Kidney glomerular epithelial cell (primary cell): ENCODE results near the gene MARCHF10.
"Not testable (repeated sequence)": the region's sequence is repeated elsewhere in the genome, so short reads cannot be mapped to it uniquely, and the experiment has no call there.

Experiments
- DNase-seq: peaks from one replicate; lab custom pipeline; 2025; lab: John Stamatoyannopoulos, UW

MARCHF10 gene

DNA sequence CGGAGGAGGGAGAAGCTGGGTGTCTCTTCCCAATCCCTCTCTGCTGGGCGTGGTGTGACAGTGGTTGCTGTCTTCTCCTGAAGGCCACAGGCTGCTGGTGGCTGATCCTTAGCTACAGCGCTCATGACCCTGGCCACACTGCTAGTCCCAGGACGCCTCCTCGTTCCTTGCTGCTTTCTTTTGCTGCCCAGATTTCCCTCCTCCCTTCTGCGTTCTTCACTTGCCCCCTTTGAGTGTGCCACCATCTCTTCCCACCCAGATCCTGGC, 90.6 kb downstream of the MARCHF10 start:
- no peak for DNase-seq

DNA sequence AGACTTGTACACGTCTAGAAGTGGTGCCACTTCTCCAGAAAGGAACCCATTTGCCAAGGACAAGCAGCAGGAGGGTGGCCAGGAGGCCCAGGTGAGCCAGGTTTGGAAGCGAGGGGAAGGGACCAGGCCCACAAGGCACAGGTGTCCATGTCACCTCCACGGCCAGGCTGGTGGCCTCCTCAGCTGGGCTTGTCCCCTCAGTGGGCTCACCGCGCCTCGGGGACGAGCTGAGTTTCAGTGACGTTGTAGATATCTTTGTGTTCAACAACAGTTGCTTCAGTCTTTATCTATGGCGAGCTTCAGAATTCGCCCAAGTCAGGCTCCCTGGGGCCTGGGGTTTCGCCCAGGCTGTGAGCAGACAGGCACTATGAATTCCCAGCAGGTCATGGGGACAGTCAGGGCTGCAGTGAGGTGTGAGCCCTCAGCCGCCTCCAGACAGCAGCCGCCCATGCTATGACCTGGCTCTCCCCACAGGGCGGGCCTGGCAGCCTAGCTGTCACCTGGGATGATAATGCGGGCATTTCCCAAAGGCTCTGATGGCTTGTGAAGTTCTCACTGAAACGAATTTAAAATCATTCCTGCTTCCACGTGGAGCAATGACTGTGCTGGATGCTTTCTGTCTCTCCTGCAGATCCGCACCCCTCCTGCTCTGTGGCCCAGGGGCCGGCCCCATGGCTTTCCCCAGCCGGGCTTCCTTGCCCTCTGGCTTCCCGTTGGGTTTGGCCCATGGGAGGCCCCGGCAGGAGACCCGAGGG, 91.1 kb downstream of the MARCHF10 start:
- DNase-seq: no peak

DNA sequence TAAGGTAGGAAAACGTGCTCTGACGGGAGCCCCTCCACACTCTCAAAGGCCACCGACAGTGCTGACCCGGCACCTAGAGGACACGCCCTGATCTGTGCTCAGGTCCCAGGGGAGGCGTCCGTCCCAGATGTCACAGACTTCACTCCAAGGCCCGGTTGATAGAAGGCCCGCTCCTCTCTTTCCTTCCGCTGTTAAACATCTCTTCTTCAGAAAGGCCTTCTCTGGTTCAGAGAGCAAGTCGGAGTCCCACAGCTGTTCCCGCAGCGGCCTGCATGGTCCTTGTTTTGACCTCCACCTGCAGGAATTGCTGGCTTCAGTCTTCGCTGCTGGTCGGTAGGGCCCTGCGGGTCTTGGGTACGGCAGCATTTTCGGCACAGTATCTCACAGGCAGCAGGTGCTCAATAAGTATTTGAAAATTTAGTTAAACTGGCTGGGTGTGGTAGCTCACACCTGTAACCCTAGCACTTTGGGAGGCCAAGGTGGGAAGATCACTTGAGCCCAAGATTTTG, 92.2 kb downstream of the MARCHF10 start:
- DNase-seq: no peak

DNA sequence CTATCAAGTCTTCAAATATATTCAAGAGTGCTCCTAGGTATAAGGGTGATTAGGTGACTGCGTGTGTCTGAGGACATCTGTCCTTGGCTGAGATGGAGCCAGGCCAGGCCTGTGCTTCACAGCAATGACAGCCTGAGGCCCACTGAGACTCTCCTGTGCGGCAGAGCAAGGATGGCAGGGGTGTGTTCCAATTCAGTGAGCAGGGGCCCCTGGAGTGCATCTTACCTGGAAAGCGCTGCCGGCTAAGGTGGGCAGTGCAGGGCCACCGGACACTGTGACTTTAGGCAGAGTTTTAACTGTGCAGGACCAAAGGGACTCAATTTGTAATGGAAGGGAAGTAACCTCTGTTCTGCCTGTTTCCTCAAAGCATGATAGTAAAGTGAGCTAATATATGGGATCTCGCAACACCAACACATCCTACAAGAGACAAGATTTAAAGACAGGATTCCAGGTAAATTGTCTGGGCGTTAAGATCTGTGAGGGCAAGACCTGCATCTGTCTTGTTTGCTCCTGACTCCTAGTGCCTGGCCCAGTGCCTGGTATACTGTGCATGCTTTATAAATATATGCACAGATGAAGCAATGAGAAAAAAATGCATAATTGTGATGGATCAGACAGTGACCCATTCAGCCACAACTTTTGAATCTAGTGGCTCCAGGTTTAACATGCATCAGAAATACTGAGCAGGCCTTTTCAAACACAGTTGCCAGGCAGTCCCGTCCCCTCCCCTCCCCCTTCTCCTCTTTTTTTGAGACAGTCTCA, 93.9 kb downstream of the MARCHF10 start:
- no peak for DNase-seq

DNA sequence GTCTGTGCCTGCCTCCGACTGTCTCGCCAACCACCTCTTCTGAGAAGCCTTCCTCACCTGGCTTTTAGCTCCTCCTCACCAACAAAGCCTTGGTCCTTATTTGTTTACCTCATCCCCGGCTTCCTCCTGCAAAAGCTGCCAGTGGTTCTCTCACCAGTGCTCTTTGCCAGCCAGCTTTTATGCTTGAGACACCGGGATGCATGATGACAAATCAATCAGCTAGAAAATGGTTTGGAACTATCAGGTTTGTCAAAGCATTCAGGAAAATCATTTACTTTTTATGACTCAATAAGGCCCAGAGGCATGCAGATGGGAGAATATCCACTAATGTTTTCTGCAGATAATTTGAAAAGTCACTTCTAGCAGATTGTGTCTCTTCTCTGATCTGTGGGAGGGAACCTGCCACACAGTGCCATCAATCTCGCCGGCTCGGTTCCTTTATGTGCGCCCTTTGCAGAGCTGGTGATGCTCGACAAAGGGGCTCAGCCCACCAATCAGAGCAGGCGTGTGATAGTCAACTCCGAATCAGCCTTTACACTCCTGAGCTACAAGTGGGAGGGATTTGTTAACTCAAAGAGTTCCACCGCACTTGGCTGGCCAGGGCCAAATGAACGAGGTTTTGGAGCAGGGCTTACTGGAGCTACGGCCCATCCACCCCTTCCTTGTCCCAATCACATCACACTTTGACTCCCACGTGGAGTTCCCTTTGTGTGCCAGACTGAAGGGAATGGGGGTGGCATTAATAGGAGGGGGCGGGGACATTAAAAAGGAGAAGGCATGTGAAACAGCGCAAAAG, 94.8 kb downstream of the MARCHF10 start:
- no peak for DNase-seq

DNA sequence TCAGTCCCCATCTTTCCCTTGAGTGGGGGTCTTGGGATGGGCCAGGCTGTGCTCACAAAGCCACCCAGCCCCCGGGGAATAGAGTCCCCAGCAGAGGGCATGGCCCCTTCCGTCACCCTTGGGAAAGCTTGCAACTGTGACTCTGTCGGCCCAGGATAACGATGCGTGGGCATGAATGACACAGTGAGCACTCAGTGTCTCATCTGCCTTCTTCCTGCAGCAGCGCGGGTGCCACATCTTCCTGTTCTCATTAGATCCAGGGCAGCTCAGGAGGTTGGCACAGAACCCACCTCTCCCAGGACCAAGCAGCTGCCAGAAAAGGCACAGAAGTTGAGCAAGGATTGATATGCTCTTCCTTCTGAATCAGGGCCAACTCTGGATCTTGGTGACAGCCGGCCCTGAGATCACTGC, 95.9 kb downstream of the MARCHF10 start:
- no peak for DNase-seq

DNA sequence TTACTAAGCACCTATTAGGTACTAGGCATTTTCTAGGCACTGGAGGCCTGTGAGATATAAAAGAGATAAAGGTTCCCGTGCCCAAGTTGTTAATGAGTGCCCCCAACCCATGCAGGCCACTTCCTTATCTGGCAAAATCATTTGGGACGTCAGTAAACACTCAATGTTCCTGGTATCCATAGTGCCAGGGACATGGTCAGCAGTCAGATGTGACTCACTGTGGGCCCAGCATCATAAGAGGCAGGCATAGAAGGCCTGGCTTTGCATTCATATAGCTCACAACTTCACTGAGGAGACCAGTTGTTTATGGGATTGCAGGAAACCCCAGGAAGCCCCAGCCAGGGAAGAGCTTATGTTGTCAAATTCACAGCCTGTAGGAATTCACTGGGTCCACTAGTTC, 99.5 kb downstream of the MARCHF10 start:
- no peak for DNase-seq

DNA sequence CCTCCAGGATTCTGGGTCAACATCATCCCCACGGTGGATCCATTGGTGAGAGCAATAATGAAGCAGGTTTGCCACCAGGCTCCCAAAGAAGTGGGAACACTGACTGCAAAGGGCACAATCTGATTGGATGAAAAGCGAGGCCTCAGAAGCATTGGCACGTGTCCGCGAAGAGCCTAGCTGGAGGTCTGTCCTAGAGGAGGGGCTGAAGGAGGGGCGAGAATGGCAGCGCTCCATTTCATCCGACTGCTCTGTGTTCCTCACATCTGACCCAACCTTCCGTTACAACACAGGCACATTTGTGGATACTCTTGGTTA, 100.7 kb downstream of the MARCHF10 start:
- DNase-seq: no peak

DNA sequence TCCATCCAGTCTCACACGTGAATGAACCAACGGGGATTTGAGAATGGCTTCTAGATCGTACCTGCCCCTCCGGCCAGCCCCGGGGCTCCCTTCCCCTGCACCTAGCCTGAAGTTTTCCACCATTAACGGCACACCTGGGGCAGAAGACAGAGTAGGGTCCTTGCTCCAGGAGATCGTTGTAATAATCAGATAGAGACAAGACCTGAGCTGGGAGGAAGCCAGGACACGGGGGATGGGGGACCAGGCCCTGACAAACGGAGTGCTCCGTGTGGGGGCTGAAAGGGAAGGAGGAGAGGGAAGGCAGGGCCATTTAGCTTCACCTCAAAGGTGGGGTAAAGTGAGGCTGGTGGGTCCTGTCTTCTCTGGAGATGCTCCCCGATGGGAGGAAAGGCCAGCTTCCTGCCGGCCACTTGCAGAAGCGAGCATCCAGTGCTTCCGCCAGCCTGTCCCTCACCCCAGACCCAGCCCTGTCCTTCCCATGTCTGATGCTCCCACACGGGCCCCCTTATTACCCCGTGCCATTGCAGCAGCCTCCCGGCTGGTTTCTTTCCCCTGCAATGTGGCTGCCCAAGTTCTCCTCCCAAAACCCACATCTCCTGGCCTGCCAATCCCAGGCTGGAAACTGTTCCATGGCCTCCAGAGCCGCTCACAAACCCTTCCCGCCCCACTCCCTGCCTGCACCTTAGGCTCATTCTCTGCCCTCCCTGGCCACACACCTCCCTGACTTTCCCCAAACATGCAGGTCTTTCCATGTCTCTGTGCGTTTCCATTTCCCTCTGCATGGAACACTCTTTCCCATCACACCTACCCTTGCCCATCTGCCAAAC, 101.3 kb downstream of the MARCHF10 start:
- no peak for DNase-seq

DNA sequence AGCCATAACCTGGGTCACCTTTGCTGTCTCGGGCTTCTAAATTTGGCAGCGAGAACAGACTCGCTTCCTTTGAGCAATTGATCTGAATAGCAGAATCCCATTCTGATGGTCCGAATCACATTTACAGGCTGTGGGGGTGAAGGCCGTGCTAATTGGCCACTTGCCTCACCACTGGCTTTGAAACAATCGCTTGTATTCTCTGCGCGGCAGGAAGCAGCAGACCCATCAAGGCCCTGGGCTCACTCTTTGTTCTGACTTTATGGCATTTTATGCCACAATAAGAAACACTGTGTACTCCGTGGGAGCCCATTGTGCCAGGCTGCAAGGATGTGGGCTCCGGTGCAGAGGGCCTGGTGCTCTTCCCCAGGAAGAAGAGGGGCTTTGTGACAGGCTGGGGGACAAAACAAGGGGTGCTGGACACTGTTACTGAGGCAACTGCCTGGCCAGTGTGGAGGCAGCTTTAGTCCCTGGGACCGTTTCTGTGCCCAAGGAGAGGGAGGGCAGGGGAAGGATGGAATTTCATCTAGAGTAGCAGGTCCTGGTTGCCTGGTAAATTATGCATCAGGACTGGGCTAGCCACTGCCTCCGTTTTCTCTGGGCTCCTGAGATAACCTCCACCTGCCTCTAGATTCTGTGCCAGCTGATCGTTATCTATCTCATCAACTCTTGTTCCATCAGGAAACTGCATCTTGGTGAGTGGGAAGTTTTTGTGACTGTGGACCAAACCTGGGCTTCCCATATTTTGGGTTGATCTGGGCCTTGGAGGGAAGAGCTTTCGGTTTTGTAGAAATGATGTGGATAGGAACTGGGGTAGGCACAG, 102.1 kb downstream of the MARCHF10 start:
- DNase-seq: no peak

DNA sequence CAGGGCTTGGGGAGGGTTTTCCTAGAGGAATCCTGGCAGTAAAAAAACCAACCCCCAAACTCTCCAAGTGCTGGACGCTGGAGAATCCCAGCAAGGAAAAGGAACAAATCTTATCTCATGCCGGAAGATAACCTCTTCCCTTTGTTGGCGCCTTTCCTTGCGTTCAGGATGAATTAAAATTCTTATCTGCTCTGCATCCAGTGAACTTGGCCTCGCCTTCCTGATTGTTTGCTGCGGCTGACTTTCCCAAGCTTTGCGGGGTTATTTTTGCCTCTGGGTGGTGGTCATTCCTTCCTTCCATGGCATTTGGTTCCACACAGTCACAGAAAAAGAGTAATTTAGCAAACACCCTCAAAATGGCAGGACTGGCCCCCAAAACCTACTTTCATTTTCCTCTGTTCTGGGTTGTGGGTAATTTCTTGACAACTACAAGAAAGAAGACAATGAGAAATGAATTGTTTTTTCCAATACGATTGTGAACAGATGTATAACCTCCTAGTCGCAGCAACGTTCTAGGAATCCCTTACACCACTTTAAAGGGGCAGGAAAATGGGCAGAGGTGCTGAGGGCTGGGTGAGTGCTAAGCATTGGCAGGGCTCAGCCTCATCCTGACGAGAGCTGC, 102.8 kb downstream of the MARCHF10 start:
- DNase-seq: no peak

DNA sequence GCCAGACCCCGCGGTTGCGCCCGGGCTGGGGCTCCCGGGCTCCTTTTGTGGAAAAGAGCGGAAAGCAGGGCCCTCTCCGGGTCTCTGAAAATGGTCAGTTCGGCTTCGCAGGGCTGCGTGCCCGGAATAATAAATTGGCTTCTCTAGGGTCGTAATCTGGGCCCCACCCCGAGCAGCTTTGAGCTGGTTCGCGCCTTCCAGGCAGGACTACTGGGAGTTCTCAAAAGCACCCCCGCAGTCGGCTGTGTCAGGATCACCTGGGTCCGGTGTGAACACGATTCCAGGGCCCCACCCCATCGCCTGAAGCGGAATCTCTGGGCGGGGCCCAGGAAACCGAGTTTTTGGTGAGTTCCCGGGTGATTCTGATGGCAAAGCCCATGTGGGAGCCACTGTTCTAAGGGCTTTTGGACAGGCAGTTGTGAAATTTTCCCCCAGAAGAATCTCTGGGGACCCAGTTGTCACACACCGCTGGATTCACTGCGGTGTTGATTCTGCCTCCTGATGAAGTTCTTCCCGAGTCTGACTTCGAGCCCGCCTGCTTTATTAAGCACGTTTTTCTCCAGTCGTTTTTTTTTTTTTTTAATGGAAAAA, 103.6 kb downstream of the MARCHF10 start:
- DNase-seq: no peak

DNA sequence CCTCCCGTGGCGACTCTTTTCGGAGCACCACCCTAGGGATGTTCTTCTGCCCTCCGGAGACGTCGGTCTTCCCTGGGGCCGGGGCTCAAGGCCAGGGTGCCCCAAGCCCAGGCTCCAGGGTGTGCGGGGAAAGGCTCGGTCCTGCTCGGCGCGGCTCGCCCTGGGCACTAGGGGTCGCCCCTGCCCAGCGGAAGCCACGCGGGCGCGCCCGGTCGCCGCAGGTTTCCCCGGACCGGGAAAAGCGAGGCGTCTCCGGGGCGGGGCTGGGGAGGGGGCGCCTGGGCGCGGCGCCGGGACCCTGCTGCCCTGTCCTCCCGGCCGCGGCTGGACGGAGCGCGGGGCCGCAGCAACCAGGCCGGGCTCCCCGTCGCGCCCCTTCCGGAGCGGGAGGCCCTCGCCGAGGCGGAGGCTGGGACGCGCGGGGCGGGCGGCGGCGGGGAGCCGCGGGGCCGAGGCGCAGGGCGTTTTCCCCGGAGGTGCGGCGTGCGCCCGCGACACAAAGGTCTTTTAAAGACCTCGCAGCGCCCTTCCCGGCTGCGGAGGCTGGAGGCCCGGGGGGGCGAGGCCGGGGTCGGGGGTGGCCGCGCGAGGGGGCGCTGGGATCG, 104.2 kb downstream of the MARCHF10 start:
- DNase-seq: peak; percentile 44

DNA sequence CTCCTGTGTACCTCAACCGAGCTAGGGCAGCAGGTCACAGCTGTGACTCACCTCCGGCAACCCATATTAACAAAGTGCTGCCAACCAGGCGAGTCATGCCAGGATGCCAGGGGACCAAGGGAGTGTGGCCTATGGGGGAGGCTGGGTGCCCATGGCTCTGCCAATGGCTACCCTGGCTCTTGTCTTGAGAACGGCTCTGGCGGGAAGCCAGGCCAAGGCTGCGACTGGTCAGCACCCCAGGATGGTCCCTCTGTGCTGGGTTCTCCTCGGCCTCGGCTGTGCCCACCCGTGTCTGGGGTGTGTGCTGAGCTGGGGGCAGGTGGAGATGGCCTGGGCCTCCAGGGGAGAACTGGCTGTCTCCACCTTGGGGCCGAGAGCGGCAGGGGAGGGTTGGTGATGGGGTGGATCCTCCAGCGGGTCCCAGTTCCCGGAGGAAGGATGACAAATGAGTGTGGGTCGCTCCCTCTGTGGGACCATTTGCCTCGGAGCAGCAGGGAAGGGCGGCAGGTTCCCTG, 104.8 kb downstream of the MARCHF10 start:
- DNase-seq: peak; percentile 65

DNA sequence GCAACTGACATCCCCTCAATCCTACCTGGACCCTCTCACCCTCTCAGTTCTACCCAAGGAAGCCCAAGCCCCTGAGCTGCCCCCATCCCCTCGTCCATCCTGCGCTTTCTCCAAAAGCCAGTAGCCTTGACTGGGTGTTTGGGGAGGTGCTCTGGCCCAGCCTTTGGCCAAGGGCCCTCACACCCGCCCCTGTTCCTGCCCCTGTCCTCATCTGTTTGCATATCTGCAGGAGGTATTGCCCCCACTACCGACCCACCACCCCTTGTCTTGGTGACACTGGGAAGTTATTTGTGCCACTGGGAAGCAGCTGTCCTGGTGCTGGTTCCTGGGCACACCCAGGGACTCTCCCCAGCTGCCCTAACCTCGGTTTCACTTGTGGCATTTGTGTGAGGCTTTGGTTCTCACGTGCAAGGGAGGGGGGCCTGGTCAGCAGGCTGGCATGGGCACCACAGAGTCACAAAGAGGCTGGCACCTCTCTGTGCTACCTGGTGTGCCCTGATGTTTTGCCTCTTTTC, 105.3 kb downstream of the MARCHF10 start:
- DNase-seq: no peak

DNA sequence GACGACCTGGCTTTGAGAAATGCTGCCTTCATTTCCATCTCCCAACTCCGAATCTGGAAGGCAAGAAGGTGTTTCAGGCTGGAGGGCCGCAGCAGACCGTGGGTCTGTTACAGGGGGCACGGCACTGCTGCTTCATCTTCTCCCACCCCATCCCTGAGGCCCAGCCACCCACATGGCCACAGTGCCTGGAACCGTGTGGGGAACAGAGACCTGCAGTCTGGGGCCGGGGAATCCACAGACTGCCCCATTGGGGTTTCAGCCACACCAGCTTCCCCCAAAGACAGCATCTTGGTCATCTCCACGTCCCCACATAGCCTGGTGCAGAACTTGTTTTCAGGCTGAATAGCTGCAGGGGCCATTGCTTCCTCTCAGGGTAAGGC, 106.4 kb downstream of the MARCHF10 start:
- DNase-seq: no peak

DNA sequence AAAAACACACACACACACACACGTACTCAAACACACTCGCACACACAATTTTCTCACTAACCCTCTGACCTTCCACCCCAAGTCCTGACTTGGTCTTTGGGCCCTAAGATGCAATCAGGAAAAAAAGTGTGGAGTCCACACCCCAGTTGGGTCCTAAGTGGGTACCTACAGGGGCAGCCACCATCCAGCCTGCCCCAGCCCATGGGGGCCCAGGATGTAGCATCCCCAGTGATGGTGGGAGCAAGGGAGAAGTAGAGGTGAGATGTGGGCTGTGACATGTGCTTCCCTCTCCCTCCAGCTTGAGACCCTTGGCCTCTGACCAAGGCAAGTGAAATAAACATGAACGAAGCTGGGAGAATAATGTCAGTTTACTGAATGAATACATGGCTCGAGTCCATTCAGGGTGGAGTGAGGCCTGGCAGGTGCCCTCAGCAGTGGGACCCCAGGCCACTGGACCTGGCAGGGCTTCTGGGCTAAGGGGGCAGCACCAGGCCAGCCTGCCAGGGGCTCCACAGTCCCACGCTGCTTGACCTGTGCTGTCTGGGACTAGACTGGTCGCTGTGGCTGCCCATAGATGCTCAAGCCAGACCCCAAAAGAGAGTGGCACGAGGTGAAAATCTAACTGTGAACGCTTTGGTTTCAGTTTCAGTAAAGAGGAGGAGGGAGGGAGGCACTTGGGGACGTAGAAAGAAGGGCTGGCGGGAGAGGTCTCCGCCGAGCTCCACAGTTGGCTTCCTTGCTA, 107.0 kb downstream of the MARCHF10 start:
- no peak for DNase-seq

DNA sequence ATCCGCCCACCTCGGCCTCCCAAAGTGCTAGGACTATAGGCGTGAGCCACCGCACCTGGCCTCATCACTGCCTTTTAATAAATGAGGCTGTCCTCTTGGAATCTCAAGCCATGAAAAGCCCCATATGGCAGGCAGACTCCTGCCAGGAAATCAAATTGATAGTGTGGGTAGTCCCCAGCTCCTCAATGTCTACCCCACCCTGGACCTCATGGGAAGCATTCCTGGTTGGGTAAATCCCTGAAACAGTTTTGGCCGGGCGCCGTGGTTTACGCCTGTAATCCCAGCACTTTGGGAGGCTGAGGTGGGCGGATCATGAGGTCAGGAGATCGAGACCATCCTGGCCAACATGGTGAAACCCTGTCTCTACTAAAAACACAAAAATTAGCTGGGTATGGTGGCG, 109.7 kb downstream of the MARCHF10 start:
- not testable (repeated sequence) for DNase-seq
